WERI-Rb-1 (cell line): ENCODE results near the gene MYL1.

ENCODE experiments used
- DNase-seq: peaks from one replicate; pipeline ENCODE4 v3.0.0-alpha.2; 2020
- H3K27ac ChIP-seq: fragments of 250-450 bp; sonication (Bioruptor Pico); 2 replicates; pipeline ENCODE4 v1.5.1; 2020; ENCODE audit warnings: mild to moderate bottlenecking, moderate library complexity
- H3K27me3 ChIP-seq: fragments of 250-450 bp; sonication (Bioruptor Pico); 2 replicates; pipeline ENCODE4 v1.5.1; 2021; ENCODE audit warnings: mild to moderate bottlenecking, low read depth, moderate library complexity; ENCODE audit not compliant: insufficient read depth, severe bottlenecking
- H3K36me3 ChIP-seq: fragments of 250-450 bp; sonication (Bioruptor Pico); 2 replicates; pipeline ENCODE4 v1.5.1; 2020; ENCODE audit warnings: mild to moderate bottlenecking, moderate library complexity
- H3K4me3 ChIP-seq: 2 replicates; pipeline ENCODE4 v1.5.1; 2011; ENCODE audit warnings: low read depth, mild to moderate bottlenecking, control low read depth, low read length
- H3K9me3 ChIP-seq: fragments of 250-450 bp; sonication (Bioruptor Pico); 2 replicates; pipeline ENCODE4 v1.5.1; 2021; ENCODE audit warnings: mild to moderate bottlenecking, moderate library complexity; ENCODE audit not compliant: severe bottlenecking
- CTCF ChIP-seq: IDR thresholded peaks from 2 replicates; pipeline ENCODE4 v1.5.1; 2011; ENCODE audit warnings: low read depth, mild to moderate bottlenecking, control low read depth, inconsistent platforms, low read length

MYL1 gene

GRCh38 chr2:210250622-210251021 is 64.4 kb downstream of the MYL1 start:
- DNase-seq, result no peak
- no peaks in the 10 kb centered on the region for H3K9me3 ChIP-seq
- no peak overlapping the region for H3K27ac ChIP-seq

More at GRCh38 chr2:210250622-210251021, 64.4 kb downstream of the MYL1 start:
- Histone ChIP-seq H3K4me3 (no peak overlapping the region), H3K36me3 (no peaks in the 10 kb centered on the region), H3K27me3 (no peaks in the 10 kb centered on the region)
- no peak for TF ChIP-seq CTCF
